CMK (cell line): Measurements from ENCODE around the gene SLC33A1.
"Not testable (repeated sequence)": the region's sequence is repeated elsewhere in the genome, so short reads cannot be mapped to it uniquely, and the experiment has no call there.

ENCODE experiments used
- DNase-seq: peaks from one replicate; pipeline ENCODE4 v3.0.0-alpha.2; 2010; ENCODE audit warnings: low read depth

The SLC33A1 gene

DNA sequence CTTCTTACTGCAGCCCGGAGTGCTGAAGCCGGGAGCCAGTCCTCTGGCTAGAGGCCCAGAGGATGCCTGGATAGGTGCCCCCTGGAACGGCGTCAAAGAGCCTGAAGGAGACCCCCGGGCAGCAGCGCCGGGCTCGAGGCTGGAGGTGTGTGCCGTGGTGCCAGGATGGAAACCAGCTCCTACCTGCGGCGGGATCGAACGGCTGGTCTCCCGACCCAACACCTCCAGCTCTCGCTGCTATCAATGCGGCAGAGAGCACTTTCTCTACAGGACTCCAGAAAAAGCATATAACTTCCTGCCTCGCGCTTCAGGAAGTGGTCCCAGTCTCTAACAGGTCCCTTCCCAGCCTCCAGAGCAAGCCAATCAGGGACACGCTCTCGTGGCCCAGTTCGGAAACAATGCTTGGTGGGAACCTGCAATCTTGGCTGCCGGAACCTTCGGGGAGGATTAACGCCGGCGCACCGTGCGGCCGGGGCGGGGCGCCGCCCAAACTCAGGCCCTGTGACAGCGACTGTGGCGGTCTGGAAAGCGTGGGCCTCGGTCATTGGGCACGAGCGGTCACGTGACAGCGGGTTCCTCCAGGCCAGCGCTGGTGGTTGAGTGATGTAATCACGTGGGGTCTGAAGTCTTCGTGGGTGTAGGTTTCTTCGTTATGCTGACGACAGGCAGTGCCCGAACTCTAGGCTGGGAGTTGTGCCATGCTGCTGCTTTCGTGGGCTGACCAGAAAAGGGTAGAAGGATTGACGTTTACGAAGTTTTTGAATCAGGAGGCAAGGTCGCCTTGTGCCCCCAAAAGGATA, at the start of gene SLC33A1:
Gene SLC33A1, minus strand, starts transcription at position 287 of the 800 bp plus-strand sequence. CDS start 430 bp downstream, outside the sequence.
- peak; percentile 93 for DNase-seq

DNA sequence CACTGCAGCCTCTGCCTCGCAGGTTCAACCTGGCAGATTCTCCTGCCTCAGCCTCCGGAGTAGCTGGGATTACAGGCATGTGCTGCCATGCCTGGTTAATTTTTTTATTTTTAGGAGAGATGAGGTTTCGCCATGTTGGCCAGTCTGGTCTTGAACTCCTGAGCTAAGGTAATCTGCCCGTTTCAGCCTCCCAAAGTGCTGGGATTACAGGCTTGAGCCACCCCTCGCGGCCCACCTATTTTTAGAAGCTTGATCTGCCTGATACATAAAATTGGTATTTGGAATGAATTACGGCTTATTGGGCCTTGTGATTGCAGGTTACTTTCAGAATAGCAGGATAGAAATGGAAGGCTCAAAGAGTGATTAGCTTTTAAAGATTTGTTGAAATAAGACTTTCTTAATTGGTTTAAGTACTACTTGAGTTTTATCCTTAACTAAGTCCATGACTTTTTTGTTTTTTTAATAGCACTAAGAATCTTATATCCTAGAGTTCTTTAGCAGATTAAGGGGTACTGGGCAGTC, 41.2 kb upstream of the SLC33A1 start:
- DNase-seq, result no peak

DNA sequence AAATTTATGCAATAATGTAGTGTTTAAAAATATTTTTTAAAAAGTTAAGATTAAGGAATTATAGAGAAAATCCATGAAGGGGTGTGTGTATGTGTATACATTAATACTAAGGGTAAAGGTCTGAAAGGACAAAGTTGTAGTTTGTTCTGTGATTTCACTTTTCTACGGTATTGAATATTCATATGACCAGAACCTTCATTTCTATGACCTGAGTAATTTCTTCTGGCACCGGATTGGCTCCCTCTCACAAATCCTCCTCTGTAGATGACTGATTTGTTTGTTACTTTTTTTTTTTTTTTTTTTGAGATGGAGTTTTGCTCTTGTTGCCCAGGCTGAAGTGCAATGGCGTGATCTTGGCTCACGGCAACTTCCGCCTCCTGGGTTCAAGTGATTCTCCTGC, 37.1 kb upstream of the SLC33A1 start:
- no peak for DNase-seq

DNA sequence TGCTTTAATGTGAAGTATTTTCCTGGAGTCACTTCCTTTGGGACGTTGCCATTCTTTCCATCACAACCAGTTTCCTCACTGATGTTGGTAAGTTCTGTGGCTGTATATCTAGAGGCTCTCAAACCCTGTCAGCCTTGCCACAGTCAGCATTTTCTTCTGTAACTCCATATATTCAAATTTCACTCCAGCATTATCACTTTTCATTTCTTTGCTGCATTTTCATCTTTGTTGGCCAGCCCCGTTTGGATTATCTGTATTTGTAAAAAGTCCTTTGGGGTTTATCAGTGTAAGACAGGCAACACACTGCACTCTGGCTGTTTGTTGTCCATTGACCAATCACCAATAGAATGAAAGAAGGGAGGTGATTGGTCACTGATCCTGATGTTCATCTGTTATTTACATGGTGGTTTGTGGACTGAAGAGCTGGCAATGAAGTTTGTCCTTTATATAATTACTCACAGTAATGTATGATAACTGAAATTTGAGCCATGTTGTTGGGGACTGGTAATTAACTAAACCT, 36.5 kb upstream of the SLC33A1 start:
- DNase-seq, result no peak

DNA sequence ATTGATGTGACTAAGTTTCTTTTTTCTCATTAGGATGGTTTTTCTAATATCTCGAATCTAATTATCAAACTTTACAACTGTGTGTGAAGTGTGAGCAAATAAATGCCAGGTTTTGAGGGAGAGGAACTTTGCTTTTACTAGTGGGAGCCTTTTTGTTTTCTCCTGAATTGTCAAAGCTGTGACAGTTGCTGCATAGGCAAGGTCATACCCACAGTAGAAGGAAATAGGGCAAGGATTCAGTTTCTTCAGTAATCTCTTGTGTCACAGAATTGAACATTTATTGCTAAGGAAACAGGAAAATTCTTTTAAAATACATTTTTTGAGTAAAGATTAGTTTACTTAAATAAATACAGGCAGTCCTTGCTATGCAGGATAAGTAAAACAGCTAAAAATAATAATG, 35.7 kb upstream of the SLC33A1 start:
- no peak for DNase-seq

GRCh38 chr3:155889212-155889611, 35.0 kb upstream of the SLC33A1 start:
- no peak for DNase-seq

GRCh38 chr3:155886915-155887314, 32.7 kb upstream of the SLC33A1 start:
- no peak for DNase-seq

DNA sequence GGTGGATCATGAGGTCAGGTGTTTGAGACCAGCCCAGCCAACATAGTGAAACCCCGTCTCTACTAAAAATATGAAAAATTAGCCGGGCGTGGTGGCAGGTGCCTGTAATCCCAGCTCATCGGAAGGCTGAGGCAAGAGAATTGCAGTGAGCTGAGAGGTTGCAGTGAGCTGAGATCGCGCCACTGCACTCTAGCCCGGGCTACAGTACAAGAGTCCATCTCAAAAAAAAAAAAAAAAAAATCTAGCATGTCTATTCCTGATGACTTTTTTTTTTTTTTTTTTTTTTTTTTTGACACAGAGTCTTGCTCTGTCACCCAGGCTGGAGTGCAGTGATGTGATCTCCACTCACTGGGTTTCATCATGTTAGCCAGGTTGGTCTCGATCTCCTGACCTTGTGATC, 32.1 kb upstream of the SLC33A1 start:
- not testable (repeated sequence) for DNase-seq

- DNase-seq, result no peak
These were observed 31.1 kb upstream of the SLC33A1 start for GRCh38 chr3:155885292-155885691.

- DNase-seq, result no peak
These were observed 30.1 kb upstream of the SLC33A1 start for GRCh38 chr3:155884292-155884691.

DNA sequence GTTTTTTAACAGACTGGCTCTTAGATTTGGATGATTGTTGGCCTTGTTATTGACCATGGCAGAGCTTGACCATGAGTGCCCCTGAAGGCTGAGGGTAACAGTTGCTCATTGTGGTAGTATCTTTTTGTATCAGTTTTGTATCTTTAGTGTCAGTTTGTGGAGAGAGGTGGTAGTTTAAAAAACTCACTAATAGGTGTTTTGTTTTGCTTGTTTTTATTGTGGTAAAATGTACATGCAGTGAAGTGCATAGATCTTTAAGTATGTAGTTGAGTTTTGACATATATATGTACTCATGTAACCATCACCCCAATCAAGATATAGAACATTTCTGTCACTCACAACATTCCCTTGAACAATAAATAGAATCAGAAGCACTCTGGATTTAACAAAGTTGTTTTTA, 26.1 kb upstream of the SLC33A1 start:
- no peak for DNase-seq

- DNase-seq, result no peak
These were observed 22.3 kb upstream of the SLC33A1 start for GRCh38 chr3:155876503-155876902.

- no peak for DNase-seq
These were observed 21.8 kb upstream of the SLC33A1 start for GRCh38 chr3:155876037-155876436.

- DNase-seq, result no peak
These were observed 18.8 kb upstream of the SLC33A1 start for GRCh38 chr3:155872904-155873646.

DNA sequence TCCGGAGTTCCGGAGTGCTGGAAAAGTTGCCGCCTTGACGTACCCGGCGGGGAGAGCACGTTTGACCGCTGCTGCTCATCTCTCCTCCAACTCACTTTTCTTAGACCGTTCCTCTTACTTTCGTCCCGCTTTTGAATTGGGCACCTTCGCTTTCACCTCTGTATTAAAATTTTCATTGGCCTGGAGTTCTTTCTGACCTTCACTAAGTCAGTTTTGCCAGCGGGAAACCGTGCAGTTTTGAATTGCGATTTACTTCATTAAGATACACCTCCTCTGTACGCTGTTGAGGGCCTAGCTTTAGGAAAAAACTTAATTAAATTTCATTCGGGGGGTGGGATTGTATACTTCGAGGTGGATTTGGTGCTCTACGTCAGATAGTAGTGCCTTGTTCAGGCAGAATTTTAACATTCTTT, 17.5 kb upstream of the SLC33A1 start:
- DNase-seq, result no peak

DNA sequence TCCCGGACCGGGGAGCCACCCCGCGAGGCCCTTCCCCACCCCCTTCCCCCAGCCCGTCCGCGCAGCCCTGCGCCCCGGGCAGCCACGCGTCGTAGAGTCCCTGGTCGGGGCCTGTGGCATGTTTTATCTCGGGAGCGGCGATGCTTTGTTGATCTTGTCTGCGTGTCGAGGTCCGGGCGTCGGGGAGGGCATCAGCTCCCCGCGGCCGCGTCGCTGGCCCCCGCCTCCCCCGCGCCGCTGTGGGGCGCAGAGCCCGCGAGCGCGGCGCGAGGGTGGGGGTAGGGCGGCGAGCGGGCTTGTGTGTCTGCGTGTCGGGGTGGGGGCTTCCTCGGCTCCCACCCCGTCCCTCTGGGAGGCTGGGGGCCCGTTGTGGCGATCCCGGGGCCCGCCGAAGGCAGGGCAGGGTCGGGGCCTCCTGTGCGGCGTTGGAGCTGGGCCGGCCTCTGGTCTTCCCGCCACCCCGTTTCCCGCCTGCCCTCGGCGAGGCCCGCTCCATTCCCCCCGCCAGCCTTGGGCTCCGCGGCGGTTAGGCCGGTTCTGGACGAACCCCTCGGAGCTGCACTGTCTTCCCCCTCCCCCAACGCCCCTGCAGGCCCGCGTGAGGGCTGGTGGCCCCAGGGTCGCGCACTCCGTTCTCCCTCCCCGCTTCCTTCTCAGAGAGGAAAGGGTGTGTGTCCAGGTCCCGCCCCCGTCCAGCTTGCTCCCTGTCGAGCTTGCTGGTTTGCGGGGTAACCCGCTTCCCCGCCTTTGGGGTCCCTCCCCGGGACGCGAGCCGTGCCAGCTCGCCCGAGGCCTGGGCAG, 16.9 kb upstream of the SLC33A1 start:
- no peak for DNase-seq

- no peak for DNase-seq
These were observed 16.1 kb upstream of the SLC33A1 start, which contains the start of gene GMPS for GRCh38 chr3:155870133-155870944. Gene GMPS (plus strand): TSS chr3:155870650. CDS start chr3:155870871, 221 bp downstream.

DNA sequence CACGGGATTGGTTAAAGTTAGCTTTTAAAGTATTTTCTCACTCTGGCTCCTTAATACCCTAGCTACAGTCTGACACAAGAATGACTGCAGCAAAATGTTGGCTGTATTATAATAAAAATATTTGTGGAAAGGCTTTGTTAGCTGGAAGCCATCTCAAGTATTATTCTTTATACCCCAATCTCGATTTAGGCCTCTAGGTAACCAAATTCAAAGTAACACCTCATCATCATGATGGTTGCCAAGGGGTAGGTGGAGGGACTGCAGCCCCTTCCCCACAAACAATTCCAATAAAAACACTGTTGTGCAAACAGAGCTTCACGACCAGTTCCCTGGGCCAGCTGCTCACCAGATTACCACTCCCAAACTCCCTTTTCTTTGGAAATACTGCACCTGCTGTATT, 15.5 kb upstream of the SLC33A1 start:
- DNase-seq, result no peak

DNA sequence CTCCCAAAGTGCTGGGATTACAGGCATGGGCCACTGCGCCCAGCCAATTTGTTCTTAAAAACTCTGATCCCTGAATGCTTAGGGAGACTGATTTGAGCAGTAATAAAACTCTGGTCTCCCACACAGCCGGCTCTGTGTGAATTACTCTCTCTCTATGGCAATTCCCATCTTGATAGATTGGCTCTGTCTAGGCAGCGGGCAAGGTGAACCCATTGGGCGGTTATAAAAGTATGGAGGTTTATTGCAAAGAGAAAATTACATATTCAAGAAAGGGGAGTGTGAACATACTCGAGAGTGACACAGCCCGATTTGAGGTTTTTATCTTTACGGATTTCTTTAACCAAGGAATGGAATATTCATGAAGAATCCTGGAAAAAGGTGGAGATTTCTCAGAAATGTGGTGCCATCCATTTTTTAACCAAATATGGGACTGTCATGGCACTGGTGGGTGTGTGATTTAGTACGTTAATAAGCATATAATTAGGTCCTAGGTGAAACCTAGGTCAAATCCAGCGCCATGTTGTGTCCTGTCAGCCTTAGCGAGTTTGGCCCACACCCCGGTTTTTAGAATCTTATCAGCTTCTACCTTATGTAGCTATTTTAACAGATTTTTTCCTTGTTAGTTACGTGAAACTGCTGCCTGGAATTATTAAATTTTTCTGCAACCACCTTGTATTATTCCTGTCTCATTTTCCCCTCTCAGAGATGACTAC, 9.0 kb upstream of the SLC33A1 start:
- DNase-seq, result no peak

- not testable (repeated sequence) for DNase-seq
These were observed 8.2 kb upstream of the SLC33A1 start for GRCh38 chr3:155862290-155862982.
